ENCODE measurements around the gene UNKL.

The UNKL gene

DNA sequence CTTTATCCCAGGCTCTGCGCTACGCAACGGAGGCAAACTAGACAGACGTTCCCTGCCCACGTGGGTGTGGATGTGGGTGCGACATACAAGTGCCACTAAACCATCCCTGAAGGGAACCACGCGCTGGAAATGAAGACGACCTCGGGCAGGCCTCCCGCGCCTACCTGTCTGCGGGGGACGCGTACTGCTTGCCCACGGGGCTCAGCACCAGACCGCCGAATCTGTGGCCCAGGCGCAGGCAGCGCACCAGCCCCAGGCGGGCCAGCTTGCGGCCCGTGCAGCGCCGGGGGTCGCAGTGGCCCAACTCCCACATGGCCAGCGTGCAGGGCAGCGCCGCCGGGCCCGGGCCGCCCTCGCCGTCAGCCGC lies 63.3 kb downstream of the UNKL start:
- no peak for DNase-seq (ENCODE audit: low read depth)

DNA sequence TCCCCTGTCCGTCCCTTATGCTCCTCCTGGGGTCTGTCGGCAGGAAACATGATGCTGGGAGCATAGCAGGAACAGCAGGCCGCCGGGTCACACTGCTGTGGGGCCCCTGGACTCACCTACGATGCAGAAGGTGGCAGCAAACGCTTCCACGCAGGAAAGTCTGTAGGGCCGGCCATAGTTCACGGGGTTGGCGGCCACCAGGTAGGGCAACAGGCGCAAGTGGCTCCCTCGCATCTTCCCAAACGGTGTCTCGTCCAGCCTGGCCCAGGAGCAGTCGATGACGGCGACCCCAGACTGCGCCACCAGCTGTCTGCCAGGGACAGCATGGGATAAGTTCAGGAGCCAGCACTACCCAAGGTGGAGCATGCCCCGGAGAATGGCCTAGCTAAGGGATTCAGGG lies 63.8 kb downstream of the UNKL start:
- DNase-seq (ENCODE audit: low read depth): no peak

DNA sequence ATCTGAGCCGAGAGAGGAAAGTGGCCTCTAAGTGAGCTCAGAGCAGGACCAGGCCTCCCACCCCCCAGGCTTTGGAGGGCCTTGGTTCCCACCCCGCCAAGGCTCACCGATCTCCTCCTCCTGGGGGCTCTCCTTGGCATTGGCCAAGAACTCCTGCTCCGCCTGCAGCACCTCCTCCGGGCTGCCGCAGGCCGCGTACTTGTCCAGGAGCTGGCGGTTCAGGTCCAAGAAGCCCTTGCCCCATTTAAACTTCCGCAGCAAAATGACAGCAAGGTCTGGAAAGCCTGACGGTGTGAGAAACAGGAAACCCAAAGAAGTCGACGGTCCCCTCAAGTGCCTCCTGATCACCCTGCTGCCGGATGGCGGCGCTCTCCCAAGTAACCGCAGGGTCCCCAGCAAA lies 64.6 kb downstream of the UNKL start:
- no peak for DNase-seq (ENCODE audit: low read depth)

DNA sequence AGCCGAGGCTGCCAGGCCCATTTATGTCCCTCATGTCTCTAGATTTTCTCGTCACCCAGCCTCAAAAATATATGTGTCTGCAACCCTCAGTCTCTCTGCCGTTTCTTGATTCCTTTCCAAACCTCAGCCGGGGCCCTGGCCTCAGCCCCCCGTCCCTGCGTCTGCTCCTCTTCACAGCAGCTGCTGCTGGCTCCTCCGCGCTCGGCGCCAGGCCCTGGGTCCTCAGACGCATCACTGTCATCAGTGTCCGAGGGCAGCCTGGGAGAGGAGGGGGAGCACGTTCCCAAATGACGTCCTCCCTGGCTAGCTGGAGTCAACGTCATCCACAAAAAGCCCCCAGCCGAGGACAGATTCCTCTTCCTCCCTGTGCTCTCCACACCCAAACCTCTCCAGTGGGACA lies 65.2 kb downstream of the UNKL start:
- DNase-seq (ENCODE audit: low read depth): no peak

DNA sequence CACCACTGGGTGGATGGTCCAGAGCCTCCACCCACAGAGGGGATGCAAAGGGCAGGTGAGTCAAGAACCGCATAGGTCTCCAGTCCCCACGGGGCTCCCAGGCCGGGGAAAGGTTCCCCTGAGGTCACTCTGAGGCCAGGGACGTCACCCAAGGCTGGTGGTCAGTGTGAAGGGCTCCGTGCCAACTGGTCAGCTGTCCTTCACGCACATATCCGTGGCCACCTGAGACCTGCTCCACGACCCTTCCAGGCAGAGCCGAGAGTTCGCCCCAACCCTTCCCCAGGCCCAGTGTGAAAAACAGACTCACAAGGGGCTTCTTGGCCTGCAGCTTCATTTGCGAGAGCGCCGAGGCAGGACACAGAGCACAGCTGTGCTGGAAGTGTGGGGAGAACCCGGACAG lies 65.6 kb downstream of the UNKL start:
- no peak for DNase-seq (ENCODE audit: low read depth)

DNA sequence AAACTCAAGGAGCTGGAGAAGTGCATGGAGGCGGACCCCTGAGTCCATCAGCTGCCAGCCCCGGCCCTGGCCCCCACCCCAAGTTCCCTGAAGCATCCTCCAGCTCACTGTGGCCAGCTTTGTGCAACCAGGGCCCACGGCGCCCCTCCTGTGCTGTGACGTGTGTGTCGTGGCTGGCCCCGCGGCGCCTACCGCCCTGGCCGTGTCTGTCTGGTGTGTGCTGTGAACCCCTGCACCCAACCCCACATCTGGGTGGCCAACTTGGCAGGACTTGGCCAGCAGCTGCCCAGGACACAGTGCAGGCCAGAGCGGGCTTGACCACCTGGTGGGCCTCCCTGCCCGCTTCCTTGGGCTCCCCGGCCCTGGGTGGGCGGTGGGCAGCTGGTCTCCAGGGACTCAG lies 66.1 kb downstream of the UNKL start:
- DNase-seq (ENCODE audit: low read depth): no peak

DNA sequence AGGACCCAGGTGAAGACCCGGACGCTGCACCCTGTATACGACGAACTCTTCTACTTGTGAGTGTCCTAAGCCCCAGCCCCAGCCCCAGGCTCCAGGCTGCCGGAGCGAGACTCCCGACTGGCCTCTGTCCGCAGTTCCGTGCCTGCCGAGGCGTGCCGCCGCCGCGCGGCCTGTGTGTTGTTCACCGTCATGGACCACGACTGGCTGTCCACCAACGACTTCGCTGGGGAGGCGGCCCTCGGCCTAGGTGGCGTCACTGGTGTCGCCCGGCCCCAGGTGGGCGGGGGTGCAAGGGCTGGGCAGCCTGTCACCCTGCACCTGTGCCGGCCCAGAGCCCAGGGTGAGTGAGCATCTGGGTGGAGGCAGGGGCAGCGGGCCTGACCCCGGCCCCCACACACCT lies 66.5 kb downstream of the UNKL start:
- DNase-seq (ENCODE audit: low read depth): no peak

DNA sequence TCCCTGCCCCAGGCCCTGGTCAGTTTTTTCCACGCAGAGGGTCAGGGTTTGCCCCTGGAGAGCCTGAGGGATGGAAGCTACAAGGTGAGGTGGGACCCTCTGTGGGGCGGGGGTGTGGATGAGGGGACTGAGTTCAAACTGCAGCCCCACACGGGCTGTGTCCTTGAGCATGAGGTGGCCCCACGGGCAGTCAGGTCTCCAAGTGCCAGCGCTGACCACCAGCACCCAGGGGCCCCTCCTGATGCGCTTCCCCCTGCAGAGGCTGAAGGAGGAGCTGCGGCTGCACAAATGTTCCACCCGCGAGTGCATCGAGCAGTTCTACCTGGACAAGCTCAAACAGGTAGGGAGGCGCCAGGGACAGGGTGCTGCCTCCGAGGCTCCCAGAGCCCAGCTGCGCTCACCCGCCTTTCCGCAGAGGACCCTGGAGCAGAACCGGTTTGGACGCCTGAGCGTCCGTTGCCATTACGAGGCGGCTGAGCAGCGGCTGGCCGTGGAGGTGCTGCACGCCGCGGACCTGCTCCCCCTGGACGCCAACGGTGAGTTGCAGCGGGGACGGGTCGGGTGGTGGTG lies 67.1 kb downstream of the UNKL start:
- no peak for DNase-seq (ENCODE audit: low read depth)

DNA sequence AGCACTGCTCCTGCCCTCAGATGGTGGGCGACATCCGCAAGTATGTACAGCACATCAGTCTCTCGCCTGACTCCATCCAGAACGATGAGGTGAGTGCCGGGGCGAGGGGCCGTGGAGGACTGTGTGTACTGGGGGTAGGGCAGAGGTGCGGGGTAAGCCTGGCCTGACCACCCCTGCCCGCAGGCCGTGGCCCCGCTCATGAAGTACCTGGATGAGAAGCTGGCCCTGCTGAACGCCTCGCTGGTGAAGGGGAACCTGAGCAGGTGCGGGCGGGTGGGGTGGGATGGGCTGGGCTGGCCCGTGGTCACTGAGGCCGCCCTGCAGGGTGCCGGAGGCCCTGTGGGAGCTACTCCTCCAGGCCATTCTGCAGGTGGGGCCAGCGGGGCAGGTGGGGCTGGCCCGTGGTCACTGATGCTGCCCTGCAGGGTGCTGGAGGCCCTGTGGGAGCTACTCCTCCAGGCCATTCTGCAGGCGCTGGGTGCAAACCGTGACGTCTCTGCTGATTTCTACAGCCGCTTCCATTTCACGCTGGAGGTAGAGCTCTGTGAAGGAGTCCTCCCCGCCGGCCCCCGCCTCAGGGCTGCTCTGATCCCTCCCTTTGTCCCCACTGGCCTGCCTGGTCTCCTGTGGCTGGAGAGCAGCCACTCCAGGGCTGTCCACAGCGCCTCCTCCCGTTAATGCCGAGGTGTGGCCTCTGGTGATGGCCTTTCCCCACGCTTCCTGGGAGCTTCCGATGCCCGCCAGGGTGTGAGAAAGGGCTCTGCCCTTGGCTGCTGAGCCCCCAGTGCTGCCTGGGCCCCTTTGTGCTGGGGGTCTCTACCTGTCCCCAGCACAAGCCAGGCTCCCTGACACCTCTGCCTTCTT lies 67.8 kb downstream of the UNKL start:
- no peak for DNase-seq (ENCODE audit: low read depth)

DNA sequence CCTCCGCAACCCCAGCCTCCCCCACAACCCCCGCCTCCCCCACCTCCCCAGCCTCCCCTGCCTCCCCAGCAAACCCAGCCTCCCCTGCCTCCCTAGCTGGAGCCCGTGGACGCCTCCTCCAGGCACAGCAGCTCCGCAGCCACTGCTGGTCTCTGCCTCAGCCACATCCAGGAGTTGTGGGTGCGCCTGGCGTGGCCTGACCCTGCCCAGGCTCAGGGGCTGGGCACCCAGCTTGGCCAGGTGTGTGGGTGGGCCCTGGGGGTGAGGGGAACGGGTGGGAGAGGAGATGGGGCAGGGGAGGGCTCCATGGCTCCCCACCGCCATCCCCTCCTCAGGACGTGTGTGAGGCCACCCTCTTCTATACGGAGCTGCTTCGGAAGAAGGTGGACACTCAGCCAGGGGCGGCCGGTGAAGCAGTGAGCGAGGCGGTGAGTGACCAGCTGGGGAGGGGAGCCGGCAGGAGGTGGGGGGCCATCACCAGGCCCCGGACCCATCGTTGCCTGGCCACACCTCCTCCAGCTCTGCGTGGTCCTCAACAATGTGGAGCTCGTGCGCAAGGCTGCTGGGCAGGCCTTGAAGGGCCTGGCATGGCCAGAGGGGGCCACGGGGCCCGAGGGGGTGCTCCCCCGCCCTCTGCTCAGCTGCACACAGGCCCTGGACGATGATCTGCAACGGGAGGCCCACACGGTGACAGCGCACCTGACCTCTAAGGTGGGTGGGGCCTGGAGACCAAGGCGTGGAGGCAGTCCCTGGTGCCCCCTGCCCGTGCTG lies 68.7 kb downstream of the UNKL start:
- no peak for DNase-seq (ENCODE audit: low read depth)

DNA sequence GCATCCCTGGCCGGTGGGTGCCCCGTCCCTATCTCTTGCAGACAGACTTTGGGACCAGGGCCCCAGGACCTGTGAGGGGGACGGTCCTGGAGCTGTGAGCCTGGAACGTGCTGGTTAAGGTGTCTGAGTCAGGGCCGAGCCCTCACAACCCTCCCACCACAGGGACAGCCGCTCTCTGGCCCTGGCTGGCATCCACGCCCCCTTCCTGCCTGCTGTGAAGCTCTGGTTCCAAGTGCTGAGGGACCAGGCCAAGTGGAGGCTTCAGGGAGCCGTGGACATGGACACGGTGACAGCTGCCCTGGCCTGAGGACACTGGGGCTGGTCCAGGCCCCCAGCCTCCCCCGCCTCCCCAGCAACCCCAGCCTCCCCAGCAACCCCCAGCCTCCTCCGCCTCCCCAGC lies 69.4 kb downstream of the UNKL start:
- DNase-seq (ENCODE audit: low read depth): no peak

DNA sequence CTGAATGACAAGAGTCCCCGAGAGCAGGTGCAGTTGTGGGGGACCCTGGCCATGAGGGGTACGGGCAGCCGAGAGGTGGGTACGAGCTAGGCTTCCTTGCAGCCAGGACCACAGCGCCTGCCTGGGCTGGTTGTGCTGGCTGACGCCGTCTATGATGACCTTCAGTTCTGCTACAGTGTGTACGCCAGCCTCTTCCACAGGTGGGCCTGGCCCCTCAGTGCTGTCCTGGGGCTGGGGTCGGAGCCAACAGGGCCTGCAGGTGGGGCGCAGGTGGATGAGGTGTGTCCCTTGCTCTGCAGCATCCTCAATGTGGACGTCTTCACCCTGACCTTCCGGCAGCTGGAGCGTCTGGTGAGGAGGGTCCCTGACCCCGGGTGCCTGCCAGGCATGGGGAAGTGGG lies 70.0 kb downstream of the UNKL start:
- no peak for DNase-seq (ENCODE audit: low read depth)

DNA sequence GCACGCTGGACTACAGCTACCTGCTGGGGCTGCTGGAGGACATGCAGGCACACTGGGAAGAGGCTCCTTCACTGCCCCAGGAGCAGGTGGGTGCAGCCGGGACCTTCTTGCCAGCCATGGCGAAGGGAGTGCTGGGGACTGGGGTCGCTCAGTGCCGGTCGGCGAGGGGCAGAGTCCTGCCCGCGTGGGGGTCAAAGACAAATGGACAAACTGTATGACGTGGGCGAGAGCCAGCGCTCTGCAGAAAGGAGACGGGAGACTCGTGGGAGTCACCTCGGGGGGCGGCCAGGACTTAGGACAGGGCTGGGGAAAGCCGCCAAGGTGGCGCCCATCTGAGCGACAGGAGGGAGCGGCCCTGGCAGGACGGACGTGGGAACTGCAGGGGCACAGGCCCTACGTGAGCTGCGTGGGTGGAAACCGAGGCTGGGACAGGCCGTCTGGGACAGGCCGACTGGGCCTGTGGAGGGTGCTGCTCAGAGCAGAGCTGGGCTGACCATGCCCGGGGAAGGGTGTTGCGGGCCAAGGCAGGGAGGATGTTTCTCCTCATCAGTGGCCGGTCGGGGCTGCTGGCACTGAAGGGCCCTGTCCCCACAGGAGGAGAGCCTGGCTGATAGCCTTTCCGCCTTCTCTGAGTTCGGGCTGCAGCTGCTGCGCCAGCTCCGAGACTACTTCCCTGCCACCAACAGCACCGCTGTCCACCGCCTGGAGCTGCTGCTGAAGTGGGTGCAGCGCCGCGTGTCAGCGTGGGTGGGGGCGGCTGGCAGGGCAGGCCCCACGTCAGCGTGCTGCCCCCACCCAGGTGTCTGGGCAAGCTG lies 70.9 kb downstream of the UNKL start:
- no peak for DNase-seq (ENCODE audit: low read depth)

DNA sequence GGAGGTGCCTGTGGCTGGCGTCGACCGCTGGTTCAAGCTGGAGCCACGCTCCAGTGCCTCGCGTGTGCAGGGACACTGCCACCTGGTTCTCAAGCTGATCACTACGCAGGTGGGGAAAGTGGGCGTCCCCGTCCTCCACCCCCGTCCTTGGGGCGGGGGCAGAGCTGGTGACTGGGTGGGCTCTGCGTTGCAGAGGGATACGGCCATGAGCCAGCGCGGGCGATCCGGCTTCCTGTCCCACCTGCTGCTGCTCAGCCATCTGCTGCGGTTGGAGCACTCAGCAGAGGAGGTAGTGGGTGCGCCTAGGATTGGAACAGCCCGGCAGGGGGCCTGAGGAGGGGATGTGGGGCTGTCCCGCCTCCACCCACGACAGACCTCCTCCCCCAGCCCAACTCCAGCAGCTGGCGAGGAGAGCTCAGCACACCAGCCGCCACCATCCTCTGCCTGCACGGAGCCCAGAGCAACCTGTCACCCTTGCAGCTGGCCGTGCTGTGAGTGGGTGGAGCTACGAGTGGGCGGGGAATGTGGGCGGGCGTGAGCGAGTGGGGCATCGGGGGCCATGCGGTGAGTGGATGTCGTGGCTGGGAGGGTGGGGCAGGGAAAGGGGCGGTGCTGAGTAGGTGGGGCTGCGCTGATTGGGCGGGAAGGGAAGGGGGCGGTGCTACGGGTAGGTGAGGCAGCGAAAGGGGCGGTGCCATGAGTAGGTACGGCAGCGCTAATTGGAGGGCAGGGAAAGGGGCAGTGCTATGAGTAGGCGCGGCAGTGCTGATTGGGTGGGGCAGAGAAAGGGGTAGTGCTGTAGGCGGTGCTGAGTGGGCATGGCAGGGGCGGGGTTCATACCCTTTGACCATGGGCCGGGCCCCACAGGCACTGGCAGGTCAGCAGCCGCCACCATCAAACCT lies 71.7 kb downstream of the UNKL start:
- DNase-seq (ENCODE audit: low read depth): peak; percentile 97

DNA sequence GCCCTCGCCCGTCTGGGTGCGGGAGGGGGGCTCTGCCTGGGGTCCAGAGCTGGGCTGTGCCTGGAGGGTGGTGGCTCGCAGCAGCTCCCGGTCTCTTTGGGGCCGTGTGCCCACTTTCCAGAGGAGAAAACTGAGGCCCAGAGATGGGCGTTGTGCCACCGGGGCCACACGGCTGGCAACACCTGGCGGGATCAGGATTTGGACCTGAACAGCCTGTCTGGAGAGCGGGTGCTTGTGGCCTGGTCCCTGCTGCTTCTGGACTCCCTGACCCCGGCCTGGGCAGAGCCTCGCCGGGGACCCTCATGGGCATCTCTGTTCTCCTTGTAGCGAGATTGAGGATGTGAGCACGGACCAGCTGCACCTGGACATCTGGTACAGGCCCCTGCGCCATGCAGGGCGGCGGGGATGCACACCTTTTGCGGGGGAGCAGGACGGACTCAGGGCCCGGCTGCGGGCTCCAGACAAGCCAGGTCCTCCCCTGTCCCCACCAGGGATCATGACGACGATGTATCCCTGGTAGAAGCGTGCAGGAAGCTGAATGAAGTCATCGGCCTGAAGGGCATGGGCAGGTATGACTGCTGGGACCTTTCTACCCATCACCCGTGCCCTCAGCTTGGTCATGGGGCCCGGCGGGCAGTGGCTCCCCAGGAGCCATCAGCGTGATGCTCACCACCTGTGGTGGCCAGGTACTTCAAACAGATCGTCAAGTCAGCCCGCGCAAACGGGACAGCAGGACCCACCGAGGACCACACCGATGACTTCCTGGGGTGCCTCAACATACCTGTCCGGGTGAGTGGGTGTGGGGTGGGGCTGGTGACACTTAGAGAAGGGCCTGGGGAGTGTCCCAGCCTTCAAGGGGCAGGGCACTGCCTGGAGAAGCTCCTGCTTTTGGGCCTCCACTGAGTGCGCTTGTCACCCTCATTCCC lies 72.7 kb downstream of the UNKL start:
- no peak for DNase-seq (ENCODE audit: low read depth)

DNA sequence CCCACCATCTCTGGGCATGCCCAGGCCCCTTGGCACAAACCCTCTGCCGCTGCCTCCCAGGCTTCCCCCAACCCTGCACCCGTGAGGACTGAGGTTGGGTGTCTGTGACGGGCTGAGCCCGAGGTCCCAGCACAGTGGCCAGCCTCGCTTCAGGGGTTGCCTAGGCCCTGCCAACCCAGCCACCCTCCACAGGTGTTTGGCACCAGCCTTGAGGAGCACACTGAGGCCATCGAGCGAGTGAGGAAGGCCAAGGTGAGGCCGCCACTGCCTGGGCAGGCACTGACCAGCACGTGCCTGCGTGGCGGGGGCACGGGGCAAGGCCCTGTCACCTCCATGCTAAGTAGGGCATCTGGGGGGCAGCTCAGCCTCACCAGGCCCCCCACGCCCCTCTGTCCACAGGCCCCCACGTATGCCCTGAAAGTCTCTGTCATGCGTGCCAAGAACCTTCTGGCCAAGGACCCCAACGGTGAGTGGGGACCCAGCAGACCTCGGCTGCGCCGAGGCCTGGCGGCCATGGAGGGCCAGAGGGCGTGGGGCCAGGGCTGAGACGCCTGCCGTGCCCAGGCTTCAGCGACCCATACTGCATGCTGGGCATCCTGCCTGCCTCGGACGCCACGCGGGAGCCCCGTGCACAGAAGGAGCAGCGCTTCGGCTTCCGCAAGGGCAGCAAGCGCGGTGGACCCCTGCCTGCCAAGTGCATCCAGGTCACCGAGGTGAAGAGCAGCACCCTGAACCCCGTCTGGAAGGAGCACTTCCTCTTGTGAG lies 73.6 kb downstream of the UNKL start:
- DNase-seq (ENCODE audit: low read depth): no peak

DNA sequence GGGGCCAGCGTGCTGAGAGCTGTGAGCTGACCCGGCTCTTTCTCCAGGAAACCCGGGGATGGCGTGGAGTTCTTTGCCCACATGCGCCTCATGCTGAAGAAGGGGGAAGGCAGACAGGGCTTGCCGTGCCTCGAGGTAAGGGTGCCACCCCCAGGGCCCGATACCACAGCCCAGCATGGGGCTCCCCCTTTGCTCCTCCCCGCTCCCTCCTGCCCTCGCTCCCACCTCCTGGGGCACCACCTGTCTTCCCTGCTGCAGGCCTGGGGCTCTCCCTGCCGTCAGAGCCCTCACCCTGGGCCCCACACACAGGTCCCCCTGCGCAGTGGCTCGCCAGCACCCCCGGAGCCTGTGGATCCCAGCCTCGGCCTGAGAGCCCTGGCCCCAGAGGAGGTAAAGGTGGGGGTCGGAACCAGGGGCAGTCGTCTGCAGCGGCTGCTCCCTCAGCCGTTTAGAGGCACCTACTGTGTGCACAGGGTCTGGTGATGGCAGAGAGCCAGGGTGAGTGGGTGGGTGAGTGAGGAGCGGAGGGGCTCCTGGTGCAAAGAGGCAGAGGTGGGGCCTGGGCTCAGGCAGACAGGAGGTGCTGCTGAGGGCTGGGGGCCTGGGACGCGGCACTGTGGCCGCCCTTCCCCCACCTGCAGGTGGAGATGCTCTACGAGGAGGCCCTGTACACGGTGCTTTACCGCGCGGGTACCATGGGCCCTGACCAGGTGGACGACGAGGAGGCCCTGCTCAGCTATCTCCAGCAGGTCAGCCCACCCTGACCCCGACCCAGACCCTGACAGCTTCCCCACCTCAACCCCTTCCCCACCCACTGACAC lies 75.4 kb downstream of the UNKL start:
- no peak for DNase-seq (ENCODE audit: low read depth)

DNA sequence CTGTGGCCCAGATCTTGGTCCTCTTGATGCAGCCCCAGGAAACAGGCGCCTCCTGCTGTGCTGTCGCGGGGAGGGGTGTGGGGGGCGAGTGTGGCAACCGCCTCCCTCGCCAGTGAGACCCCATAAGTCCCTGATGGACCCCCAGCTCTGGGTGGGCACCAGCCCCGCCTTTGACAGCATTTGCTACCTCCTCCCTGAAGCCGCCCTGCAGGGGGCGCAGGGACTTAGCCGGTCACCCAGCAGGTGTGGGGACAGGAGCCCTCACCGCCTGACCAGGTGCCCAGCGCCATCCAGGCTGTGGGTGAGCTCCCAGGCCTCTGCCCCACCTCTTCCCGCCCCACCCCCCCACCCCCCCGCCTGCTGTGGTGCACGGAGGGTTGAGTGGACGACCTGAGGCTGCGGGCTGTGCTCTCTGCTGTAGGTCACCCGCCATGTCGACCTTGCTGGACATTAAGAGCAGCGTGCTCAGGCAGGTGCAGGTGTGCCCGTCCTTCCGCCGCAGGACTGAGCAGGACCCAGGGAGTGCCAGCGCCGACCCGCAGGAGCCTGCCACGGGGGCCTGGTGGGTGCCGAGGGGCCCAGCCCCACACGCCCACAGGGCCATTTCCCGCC lies 76.3 kb downstream of the UNKL start:
- no peak for DNase-seq (ENCODE audit: low read depth)
